ENCODE results near the gene RHOXF2.
"Not testable (repeated sequence)": the region's sequence is repeated elsewhere in the genome, so short reads cannot be mapped to it uniquely, and the experiment has no call there.

Gene RHOXF2, protein sequence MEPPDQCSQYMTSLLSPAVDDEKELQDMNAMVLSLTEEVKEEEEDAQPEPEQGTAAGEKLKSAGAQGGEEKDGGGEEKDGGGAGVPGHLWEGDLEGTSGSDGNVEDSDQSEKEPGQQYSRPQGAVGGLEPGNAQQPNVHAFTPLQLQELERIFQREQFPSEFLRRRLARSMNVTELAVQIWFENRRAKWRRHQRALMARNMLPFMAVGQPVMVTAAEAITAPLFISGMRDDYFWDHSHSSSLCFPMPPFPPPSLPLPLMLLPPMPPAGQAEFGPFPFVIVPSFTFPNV

DNA sequence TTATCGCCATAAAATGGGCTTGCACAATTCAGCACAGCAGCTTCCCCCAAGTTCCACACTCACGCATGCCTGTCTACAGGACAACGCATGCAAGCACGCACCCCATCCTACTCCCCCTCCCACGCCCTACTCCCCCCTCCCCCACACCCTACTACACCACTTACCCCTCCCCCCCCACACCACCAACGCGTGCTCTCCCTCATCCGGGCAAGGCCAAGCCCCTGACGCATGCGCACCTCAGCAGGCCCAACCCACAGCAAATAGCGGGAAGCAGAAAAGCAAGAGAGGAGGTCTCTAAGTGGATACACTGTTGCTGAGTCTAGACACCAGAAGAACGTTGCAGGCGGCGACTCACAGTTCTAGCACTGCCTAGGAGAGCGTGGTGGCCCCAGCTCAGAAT is at the start of gene RHOXF2:
RHOXF2 (plus strand) TSS at position 301 of the 400 bp plus-strand sequence. CDS start 138 bp downstream, outside the sequence.
- not testable (repeated sequence) for DNase-seq

DNA sequence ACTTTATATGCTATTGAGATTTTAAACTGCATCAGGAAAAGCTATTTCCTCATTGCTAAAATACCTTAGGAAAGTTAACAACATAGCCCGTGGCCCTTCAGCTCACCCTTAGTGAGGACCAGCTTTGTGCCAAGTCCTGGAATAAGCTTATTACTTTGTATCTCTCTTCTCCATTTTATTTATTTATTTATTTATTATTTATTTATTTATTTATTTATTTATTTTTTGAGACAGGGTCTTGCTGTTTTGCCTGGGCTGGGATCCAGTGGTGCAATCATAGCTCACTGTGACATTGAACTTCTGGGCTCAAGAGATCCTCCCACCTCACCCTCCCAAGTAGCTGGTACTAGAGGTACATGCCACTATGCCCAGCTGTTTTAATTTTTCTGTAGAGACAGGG is 49.0 kb upstream of the RHOXF2 start:
- no peak for DNase-seq

DNA sequence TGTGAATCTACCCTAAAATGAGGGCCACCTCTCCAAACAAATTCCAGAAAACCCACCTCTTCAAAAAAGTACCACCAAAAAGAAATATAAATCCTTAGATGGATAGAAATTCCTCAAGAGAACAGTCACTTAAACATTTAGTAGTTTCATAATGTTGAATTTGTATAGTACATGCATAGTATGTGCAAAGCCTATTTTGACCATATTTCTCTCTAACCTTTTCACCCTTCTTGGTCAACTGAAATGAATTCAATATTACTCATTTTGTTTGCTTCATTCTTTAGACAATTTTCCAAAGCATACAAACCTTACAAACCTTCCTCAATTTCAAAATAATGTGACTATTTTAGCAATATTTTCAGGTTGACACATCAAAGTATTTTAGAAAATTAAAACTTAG is 46.8 kb upstream of the RHOXF2 start:
- DNase-seq, result no peak

DNA sequence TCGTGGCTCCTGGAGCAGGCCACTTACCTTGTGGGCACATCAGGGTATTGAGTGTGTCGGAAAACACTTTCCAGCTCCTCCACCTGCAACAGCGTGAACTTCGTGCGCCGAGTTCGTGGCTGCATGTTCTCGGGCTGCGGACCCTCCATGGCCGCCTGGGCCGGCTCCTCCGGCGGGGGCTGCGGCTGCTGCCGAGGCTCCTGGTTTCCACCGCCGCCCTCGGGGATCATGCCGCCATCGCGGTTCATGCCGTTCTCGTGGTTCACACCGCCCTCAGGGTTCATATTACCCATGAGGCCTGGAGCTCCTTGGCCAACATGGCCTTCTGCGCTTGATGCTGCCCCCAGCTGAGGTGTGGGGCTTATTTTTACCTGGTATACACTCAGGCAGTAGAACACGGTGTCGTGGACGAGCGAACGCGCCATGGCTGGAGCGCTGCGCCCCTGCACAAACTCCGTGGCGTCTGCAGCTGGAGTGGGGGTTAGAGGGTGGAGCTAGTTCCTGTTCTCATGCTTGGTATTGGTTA is 42.9 kb upstream of the RHOXF2 start, which contains the start of gene RHOXF1:
RHOXF1 (minus strand) TSS at position 476 of the 526 bp plus-strand sequence; CDS start at position 425, 51 bp downstream.
- no peak for DNase-seq

DNA sequence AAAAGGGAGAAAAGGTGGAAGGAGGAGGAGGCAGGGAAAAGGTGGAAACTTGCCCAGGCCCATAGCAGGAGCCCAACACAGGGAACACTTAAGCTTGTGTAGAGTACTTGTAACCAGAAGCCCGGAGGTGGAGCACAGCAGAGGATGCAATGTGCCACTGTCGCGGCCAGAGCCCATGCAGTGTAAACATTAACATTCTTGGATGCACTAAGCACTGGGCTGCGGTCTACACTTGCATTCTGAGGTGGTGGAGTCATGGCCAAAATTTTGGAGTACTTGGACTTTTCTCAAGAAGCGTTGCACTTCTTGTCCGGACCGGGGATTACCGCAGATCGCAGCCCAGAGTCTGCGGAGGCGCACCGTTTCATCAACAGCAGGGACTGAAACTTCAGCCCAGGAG is 38.2 kb upstream of the RHOXF2 start:
- DNase-seq, result no peak

DNA sequence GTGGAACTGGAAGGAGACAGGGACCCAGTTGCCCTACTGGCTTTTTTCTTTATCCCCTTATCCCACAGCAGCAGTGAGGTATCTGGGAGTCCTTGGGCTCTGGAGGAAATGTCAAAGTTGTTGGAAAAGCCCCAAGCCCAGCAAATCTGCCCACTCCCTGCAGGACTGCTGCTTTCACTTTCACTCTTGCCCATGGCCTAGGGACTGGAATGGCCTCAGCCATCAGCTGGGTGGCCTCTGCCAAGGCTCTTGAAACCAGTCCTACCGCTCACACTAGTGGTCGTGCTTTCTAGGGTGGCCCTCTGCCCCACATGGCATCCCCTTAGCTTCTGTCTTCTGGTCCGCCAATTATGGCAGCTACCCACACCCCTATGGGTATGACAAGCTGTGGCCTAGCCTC is 33.0 kb upstream of the RHOXF2 start:
- DNase-seq, result no peak

DNA sequence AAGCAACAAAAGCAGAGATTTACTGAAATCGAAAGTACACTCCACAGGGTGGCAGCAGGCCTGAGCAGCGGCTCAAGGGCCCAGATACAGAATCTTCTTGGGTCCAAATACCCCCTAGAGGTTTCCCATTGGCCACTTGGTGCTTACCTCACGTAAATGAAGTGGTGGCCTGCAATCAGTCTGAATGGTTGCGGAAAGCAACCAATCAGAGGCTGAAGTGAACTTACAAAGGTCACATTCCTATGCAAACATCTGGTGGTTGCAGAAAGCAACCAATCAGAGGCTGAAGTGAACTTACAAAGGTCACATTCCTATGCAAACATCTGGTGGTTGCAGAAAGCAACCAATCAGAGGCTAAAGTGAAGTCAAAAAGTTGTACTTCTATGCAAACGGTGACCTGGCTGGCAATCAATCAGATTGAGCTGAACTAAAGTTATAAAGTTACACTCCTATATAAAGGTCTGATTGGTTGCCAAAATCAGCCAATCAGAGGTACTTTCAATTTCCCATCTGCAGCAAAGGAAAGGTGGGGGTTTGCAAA is 30.0 kb upstream of the RHOXF2 start:
- DNase-seq, result not testable (repeated sequence)

DNA sequence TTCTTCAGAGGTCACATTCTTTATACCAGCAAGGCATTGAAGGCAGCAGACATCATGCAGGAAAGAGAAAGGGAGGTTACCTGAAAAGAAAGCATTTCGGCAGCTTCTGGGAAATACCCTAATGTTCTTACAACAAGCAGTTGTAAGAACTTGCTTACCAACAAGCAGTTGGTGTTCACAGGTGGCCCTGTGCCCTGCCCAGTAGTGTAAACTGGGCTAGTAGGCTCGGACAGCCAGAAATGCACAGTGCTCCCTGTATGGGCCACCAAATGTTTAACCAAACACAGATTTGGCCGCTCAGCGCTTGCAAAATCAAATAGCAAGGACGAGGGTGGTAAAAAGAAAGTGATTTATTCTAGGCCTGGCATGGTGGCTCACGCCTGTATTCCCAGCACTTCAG is 22.3 kb upstream of the RHOXF2 start:
- no peak for DNase-seq

DNA sequence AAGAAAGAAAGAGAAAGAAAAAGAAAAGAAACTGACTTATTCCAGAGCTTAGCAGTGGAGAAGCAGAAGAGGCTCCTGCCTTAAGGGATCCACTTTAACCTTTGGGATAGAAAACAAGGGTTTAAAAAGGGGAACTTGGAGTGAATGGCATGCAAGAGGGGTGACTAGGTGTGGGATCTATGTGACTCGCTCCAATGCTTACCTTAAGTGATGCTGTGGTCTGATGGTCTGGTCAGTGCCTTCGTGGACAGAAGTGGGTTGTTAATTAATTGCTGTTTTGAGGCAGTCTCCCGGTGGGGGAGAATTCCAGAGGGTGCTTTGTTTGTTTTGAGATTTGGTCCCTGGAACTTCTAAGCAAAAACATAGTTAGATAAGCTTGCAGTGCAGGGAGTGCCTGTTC is 21.6 kb upstream of the RHOXF2 start:
- no peak for DNase-seq

DNA sequence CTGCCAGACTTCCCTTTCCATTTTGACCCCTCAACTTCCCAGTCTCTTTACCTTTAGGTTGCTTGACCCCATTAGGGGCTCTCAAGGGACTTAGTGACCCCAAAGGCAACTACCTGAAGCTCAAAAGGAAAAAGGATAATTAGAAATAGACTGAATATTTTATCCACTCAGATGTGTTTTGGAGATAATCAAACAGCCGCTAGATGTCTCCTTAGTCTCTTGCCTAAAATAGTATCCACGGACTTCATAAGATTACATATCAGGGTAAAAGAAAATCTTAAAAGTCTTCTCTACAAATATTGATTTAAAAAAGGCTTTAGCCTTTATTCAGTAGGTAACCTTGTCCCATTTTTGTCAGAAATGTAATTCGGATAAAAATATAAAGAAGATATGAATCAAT is 21.0 kb upstream of the RHOXF2 start:
- no peak for DNase-seq

DNA sequence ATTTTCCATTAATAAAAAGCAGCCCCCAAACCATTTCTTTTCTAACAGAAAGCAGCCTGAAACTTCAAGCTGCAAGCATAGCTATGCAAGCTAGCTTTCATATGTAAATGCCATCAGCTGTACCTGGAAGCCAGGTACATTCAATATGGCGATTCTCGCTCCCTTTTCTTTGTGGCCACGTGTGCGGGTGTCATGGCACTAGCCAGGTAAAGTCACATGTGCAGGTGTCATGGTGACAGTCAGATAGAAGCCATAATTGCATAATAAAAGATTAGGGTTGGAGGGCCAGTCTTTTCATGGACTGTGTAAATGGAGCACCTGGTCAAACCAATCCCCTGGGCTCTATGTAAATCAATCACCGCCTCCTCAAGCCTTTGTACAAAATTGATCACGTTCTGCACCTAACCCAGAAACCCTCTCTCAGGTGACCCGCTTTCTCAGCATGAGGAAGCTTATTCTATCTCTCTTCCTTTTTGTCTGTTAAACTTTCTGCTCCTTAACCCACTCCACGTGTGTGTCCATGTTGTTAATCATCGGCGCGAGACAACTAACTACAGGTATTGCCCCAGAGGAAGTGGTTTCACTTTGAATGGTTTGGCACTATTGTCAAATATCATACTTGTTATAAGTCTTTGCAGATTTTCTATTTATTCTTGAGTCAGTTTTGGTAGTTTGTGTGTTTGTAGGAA is 18.0 kb upstream of the RHOXF2 start:
- no peak for DNase-seq

DNA sequence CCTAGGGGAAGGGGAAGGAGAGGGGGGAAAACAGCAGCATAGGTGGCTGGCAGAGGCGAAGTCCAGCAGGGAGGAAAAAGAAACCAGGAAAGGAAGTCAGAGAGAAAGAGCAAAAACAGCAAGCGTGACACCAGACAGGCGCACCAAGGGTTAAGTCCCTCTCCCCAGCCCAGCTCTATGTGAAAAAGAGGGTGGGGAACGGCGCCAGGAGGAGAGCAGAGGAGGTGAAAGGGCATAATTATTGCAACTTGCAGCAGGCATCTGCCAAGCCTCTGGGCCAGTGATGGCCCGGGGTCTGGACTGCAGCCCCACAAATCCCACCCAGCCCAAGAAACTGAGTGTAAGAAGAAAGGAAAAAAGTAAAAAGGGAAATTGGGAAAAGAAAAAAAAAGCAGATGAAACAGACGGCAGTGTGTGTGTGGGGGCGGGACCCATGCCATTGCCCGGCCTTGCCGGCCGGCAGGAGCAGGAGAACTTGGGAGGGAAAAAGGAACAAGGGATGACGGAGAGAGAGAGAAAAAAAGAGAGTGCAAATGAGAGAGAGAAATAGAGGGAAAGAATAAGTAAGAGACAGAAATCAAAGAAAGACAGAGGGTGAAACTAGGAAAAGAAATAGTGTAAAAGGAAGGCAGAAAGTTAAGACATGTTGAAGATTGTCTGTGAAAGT is 14.1 kb upstream of the RHOXF2 start:
- DNase-seq, result no peak

DNA sequence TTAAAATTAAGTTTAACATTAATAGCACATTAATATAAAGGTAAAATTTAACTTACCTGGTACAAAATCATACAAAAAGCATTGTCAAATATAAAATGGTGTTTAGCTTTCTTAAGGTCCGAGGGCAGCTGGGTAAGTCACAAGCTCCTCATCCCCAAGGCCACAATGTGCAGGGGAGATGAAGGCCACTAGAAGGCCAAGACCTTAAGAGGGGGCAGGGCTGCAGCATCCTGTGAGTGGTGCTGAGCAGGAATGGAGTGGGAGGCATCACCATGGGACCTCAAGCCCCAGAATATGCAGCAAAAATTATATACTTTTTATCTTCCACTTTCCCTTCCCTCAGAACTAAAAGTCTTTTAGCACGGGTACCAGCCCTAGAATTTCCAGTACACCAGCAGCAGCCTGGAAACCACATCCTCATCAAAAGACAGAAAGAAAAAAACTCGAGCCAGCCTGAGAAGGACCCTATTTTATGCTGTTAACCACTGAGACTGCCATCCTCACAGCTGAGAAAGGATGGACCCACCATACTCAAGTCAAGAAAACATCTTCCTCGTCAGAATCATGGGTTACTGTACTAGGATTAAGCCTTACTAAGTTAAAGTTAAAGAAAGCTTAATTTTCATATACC is 13.0 kb upstream of the RHOXF2 start:
- DNase-seq, result no peak

DNA sequence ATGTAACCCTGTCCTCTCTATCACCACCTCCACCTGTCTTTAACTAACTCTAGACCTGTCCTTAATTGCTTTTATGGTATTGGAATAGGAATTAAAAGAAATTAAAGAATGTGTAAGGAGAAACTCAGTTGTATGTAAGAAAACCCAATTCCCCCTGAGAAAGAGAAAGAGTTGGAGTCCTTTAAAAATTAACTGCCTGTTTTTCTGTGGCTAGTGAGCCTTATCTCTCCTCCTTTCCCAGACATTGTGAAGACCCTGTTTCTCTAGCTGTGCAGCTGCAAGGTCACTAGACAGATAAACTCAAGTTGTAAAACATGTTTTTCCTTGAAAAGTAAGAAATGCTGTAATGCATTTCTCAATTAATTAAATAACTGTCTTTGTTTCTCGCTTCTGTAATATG is 12.1 kb upstream of the RHOXF2 start:
- DNase-seq, result not testable (repeated sequence)

DNA sequence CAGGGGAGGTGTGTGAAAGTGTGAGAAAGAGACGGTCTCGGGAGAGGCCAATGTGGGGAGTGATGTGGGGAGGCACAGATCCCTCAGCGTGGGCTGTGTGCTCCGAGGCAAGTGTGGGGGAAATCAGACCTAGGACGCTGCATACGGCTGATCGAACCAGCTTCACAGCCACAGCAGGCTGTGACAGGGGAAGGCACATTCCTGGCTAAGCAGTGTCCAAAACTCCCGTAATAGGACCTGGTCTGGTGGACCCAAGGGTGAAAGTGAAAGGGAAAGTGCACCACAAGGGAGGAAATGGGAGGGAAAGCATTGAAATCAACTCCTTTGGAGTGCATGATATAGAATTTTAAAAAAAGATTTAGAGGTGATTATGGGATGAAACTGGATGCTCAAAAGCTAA is 10.9 kb upstream of the RHOXF2 start:
- DNase-seq, result no peak

DNA sequence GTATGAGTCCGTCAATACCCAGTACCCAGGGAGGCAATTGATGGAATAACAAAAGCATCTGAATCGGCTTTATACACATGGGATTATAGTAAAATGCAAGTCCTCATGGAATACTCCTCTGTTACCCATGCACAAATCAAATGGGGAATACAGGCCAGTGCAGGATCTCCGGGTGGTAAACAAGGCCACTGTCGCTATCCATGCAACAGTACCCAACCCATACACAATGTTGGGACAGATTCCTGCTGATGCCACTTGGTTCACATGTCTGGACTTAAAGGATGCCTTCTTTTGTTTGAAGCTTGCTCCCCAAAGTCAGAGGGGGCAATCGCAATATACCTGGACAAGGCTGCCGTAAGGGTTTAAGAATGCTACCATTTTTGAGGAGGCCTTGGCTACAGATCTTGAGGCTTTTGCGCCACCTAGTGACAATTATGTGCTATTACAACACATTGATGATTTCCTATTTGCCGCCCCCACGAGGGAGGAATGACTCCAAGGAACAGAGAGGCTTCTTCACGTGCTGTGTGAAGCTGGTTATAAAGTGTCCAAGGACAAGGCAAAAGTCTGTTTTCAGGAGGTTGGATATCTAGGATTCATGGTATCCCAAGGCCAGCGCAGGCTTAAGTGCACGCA is 8.2 kb upstream of the RHOXF2 start:
- DNase-seq, result not testable (repeated sequence)

DNA sequence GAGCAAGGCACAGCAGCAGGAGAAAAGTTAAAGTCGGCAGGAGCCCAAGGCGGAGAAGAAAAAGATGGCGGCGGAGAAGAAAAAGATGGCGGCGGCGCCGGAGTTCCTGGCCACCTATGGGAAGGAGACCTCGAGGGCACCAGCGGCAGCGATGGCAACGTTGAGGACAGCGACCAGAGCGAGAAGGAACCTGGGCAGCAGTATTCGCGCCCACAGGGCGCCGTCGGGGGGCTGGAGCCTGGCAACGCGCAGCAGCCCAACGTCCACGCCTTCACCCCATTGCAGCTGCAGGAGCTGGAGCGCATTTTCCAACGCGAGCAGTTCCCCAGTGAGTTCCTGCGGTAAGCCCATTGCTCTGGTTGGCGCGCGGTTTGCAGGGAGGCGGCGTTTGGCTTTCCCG is 673 bp downstream of the RHOXF2 start:
- not testable (repeated sequence) for DNase-seq

DNA sequence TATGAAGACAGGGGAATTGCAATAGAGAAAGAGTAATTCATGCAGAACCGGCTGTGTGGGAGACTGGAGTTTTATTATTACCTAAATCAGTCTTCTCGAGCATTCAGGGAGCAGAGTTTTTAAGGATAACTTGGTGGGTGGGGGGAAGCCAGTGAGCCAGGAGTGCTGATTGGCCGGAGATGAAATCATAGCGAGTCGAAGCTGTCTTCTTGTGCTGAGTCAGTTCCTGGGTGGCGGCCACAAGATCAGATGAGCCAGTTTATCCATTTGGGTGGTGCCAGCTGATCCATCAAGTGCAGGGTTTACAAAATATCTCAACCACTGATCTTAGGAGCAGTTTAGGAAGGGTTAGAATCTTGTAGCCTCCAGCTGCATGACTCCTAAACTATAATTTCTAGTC is 34.8 kb downstream of the RHOXF2 start:
- not testable (repeated sequence) for DNase-seq

DNA sequence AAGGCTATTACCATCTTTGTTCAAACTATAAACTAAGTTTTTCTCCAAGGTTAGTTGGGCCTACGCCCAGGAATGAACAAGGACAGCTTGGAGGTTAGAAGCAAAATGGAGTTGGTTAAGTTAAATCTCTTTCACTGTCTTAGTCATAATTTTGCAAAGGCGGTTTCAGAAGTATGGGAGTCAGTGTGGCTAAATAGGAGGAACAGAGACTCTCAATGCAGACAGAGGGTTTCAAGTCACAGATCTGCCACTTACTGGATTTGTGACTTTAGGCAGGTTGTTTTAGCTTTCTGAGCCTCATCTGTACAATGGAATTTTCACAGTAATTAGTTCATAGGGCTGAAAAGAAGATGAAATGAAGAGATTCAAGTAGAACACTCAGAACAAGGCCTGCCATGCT is 35.3 kb downstream of the RHOXF2 start:
- not testable (repeated sequence) for DNase-seq

DNA sequence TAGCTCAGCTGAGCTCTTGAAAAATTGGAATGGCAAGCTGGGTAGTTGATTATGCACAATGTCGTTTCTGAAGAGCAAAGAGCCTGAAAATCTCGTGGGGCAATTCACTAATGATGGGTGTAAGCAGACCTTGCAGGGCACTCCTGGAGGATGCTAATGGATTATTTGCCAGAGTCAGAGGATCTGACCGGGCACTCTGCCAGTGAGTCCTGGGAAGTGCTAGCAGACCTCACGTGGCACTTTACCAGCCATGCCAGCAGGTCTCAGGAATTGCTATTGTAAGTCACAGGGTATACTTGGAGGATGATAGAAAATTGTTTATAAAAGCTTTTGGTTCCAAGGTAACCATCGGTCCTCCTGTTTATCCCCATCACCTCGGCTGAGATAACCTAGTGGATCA is 37.4 kb downstream of the RHOXF2 start:
- not testable (repeated sequence) for DNase-seq

DNA sequence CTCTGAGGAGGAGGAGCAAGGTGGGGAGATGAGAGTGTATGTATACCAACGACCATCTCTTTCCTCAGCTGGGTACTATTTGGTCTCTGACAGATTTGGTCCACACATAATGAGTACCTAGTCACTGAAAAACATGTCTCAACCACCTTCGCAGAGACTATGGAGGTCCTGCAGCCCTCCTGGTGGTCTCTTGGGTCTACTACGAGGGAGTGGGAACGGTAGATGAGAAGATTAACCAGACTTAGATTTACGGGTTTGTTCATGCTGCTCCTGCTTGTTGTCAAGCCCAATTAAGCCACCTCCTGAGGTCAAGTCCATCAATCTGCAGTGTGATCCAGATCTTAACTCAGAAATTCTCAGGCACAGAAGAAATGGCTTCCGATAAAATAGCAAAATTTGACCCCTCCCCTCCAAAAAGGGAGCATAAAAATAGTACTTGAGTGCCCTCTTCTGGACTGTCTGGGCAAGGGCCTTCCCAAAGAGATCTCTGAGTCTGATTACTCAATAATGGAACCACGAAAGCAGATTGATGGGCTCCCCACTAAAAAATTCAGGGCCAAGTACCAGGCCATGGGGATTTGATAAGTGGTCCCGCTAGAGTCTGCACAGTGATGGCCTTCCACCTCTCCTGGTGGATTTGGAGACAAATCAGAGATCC is 38.3 kb downstream of the RHOXF2 start:
- not testable (repeated sequence) for DNase-seq

DNA sequence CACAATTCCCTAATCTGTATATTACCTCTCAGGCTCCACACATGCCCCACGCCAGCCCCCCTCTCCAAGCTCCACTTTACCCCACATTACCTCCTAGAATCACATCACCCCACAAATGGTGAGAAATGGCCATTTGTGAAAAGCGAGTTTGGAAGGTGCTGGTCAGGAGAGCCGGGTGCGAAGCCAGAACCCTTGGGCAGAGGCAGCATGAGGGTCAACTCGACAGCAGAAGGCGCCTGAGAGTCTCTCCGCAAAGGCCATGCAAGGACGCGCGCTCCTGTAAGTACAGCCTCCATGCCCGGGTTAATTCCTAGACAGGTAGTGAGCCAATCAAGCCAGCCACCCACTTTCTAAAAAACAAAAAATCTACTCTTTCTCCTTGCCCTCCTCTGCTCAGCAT is 42.4 kb downstream of the RHOXF2 start:
- no peak for DNase-seq

Measured in activated T-cell treated with anti-CD3 and anti-CD28 coated beads, Interleukin-2, amount 50 U/mL, for 1 hour (primary cell).